ENCODE data around the gene DTX4.

The DTX4 gene

DNA sequence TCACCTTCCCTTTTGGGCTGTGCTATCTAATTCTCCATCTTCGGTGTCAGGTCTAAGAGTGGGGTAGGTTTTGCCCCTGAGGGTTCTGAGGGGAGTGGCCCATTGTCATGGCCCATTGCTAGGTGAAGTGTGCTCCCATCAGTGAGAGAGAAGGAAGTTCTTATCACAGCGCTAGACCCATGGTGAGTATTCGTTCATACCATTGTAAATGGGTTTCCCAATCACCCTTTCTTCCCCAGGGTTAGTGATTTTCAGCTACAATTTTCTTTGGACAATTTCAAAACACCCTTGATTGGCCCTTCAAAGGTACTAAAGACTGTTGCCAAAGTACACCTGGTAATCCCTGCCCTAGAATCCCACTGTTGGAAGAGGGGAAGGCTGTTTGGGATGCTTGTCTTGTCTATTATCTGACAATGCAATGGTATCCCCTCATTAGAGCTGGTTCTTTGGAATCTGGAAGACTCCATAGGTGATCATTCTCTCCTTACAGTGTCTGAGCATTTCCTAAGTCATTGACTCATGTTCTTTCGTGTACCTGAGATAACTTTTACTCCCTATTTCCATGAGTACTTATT lies 20.6 kb downstream of the DTX4 start:
- DNase-seq (ENCODE audit: low read depth, low spot score): no peak

DNA sequence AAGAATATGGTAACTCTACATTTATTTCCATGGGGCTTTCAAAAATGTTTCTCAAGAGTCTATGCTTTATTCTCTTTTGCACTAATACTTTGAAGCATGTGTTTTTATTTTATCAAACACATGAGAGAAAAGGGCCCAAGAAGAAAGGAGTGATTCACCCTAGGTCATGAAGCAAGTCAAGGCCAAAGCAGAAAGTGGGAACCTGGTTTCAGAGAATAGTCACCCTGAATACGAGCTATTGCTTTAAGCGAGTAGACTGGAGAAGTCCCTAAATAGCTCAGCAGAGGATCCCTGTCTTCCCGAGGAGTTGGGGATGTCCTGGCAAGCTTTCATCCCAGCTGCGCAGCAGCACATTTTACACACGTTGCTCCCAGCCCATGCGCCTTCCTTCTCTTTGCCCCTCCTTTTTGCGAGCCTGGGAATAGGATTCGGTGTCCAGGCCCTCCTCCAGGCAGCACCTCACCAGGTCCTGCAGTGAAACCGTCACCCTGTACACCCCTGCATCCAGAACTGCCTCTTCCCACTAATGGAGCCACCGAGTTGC lies 21.7 kb downstream of the DTX4 start:
- DNase-seq (ENCODE audit: low read depth, low spot score): no peak

DNA sequence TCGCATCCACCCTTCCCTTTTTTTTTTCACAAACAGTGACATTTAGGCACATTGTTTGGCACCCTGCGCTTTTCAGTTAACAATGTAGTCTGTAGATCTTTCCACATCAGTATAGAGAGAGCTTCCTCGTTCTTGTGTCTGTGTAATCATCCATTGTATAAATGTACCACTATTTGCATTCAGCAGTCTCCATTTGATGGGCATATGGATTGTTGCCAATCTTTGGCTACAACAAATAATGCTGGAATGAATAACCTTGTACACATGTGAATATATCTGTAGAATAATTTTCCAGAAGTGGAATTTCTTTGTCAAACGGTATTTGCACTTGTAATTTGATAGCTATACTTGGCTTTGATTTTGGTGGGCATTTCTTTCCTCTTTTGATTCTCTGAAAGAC lies 23.7 kb downstream of the DTX4 start:
- DNase-seq (ENCODE audit: low read depth, low spot score): no peak

DNA sequence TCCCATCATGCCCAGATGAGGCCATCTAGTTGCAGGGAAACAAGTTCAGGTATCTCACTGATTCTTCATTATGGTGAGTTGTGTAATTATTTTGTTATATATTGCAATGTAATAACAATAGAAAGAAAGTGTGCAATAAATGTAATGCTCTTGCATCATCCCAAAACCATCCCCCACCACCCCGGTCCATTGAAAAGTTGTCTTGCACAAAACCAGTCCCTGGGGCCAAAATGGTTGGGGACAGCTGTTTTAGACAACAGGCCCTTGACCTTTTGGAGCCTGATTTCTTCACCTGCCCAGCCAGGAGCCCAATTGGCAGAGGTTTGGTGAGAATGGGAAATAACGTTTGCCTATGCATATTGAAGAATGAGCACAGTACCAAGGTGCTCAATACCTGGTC lies 24.8 kb downstream of the DTX4 start:
- DNase-seq (ENCODE audit: low read depth, low spot score): no peak

DNA sequence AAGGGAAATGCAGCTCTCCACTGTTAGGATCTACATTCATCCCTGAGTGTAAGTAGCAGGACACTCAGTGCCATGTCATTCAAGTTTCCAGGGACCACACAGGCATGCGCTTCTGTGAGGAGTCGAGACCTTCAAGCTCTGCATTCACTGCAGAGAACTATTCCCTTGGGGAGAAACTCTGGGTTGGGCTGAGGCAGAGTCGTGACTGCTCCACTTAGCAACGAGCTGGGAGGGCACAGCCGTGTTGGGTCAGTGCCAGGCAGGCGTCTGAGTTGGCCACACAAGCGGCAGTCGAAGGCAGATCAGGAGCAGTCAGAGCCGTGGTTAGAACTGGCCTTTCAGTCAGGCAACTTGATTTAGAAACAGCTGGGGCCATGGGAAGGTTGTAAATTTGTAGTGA lies 26.1 kb downstream of the DTX4 start:
- DNase-seq (ENCODE audit: low read depth, low spot score): no peak

DNA sequence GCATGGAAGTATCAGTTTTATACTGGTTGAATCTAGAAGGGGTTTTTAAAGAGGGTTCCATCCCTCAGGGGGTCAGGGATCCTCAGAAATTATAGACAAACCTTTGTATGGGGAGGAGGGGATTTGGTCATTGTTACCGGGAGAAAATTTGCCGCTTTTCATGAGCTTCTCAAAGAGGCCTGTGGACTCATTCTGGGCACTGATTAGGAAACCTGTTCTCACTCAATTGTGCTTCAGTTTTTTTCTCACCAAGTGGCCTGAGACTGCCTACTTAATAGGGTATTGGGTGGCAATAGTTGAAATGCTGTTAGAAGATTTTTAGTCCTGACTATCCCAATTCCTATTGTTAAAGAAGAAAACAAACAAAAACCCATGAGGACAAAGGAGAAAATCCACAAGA lies 26.8 kb downstream of the DTX4 start:
- no peak for DNase-seq (ENCODE audit: low read depth, low spot score)

DNA sequence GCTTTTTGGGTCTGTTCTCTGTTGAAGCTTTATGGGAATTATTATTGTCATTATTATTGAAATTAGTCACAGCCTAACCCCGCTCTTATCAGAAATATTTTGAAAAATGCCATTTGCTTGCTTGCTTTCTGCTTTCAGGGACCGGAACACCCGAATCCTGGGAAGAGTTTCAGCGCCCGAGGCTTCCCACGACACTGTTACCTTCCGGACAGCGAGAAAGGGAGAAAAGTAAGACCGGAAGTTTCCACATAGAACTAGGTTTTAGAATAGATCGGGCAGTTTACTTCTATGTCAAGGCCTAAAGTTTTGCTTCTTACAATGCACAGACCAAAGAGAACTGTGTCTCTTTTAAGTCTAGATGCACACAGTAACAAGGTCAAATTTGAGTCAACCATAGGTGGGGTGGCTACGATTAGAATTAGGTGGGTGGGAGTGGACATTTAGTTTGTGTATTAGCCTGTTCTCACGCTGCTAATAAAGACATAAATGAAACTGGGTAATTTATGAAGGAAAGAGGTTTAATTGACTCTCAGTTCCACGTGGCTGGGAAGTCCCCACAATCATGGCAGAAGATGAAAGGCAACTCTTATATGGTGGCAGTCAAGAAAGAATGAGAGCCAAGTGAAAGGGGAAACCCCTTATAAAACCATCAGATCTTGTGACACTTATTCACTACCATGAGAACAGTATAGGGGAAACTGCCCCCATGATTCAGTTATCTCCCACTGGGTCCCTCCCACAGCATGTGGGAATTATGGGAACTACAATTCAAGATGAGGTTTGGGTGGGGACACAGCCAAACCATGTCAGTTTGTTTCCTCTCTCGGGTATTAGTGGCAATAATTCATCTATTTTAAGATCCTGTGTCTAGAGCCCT lies 27.9 kb downstream of the DTX4 start:
- DNase-seq (ENCODE audit: low read depth, low spot score): no peak

DNA sequence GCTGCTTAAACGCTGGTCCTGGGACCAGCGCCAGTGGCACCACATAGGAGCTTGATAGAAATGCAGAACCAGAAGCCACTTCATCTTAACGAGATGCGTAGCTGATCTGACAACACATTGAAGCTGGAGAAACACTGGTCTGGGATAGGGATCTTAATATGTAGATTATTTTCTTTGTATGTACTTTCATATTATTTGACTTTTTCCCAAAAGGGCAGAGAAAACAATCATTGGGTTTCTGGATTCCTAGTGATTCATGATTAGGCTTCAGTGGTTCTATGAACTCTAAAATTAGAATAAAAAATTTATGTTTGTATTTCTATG lies 28.5 kb downstream of the DTX4 start:
- no peak for DNase-seq (ENCODE audit: low read depth, low spot score)

DNA sequence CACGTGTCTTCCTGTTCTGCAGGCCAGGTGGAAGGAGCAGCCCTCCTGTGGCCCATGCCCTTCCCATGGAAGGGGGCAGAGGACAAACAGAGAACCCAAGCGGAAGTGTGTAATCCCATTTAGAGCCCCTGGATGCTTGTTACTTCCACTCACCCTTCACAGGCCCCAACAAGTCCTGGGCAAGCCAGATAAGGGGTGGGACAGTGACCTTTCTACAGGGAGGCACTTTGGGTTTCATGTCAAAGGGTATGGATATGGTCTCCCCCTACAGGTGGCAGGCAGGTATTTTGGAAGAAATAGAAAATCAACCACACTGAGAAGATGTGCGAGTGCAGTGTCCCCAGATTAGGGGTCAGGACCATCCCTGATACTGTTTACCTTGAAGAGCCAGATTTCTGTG lies 29.4 kb downstream of the DTX4 start:
- no peak for DNase-seq (ENCODE audit: low read depth, low spot score)

DNA sequence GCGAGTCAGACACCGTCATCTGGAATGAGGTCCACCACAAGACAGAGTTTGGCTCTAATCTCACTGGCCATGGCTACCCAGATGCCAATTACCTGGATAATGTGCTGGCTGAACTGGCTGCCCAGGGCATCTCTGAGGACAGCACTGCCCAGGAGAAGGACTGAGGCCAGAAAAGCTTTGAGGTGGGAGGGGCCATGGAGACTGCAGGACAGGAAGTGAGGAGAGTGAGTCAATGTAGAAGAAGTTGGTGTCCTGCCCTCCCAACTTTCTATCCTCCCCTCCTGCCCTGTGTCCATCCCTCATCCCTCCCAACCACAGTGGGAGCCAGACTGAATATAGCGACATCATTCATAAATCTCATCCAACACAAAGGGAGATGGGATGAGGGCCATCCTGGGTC lies 32.8 kb downstream of the DTX4 start:
- DNase-seq (ENCODE audit: low read depth, low spot score): no peak

DNA sequence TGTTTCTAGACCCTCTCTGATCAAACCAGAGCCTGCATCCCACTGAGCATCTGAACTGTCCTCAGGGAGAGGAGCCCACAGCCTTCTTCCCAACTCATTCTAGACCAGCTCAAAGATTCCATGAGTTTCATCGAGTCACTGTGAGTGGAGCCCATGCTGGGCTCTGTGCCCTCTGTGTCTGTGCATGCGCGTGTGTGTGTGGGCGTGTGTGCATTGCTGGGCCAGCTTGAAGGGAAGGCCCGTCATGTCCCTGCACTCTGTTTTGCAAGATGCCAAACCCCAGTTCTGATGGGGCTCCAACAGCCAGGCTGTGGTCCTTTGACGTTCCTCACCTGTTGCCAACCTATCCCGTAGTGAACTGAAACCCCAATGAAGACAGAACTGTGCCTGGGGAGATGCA lies 33.7 kb downstream of the DTX4 start:
- DNase-seq (ENCODE audit: low read depth, low spot score): no peak

DNA sequence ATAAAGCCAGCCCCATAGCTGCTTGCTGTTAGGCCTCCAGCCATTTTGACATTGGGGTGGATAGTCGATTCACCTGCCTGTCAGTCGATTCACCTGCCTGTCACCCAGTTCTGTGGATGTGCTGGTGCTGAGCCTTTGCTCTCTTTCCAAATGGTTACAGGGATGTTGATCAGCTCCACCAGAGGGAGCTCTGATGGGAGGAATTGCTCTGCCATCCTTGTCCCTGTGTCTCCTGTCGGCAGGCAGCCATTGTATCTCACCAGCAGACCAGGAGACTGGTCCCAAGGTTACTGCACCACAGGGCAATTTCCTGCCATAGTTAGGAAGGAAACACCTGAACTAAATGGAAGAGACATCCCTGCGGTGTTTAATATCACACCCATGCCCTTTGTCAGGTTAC lies 34.7 kb downstream of the DTX4 start:
- no peak for DNase-seq (ENCODE audit: low read depth, low spot score)

DNA sequence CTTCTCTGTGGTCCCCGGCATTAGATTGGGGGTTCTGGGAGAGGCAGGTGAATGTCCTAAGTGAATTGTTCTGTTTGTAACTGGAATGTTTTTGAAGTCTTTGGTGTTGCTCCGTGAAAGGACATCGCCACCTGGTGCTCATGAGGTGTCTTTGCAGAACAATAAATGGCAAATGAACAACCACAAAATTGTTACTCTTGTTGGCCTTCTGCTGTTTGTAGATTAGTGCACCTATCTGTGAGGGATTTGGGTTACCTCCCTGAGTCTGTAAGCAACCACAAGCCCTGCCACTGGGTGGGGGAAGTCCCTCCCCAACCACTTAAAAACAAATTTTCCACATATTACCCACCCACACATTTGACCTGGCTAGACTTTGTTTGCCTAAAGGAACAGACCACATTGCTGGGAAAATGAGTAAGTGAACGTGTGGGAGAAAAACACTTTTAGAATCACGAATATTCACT lies 36.1 kb downstream of the DTX4 start:
- peak; percentile 17 for DNase-seq (ENCODE audit: low read depth, low spot score)

DNA sequence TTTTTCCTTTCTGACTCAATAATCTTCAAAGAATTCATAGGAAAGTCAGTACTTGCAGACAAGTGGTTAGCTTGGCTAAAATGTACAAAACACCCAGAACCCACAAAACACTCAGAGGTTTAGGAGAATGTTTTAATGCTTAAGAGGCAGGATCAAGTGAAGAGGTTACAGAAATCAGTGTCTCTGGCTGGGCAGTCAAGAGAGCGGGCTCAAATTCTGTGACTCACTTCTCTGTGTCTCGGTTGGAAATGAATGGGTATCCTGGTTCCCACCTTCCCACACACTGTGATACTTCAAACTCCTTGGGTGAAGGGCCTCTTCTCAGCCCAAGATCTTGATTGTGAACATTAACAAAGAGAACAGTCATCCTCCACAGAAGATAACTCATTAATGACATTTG lies 37.0 kb downstream of the DTX4 start:
- no peak for DNase-seq (ENCODE audit: low read depth, low spot score)

DNA sequence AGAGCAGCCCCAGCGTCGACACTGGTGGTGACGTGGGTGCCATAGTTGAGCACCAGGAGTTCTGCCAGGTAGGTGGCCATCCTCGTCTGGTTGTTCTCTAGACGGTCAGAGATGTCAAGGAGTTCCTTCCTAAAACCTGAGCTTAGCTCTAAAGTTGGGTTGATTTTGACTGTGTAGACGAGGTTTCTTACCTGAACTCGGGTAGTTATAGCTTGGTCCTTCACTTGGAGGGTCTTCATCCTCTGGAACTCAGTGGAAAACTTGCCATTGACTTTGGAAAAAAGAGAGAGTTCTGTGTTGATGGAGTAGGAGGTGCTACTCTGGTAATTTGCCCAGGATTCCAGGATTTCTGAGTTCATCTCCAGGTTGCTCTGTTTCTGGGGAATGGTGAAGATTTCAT lies 40.3 kb downstream of the DTX4 start:
- DNase-seq (ENCODE audit: low read depth, low spot score): no peak

DNA sequence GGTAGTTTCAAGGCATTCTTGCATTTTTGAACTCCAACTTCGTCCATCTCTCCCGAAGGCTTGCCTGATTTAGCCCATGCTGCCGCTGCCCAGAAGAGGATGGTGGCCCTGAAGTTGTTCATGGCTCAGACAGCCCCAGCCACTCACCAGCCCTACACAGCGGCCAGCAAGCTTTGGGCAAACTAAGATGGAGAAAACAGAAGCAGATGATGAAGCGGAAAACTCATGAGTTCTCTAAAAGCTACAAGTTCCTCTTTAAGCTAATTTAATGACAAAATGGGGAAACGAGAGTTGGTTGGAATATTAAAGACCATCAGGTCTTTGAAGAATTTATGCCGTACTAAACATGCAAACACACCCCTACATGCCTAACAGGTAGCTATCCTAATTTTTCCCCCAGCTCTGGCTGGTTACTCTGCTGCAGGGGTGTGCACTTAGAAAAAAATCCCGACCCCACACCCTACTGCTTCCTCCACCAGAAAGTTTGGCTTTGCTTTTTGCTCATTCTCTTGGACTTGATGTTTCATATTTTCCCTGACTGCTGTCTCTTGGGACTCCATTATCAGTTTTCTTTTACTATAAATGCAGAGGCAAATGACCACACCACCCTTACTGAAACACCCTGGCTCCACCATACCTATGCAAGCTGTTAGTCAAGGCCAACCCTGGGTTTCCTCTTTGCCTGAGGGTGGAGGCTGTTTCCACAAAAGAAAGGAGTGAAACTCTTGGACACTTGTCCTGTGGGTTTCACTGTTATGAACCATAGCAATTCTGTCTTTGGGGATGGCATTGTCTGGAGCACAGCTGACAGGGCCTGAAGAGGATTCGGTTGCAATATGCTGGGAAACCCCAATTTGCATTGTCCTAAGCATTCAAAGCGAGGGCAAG lies 41.1 kb downstream of the DTX4 start, which contains the start of gene MPEG1:
MPEG1 (minus strand) TSS at position 184 of the 888 bp plus-strand sequence; CDS start at position 122, 62 bp downstream.
- no peak for DNase-seq (ENCODE audit: low read depth, low spot score)

DNA sequence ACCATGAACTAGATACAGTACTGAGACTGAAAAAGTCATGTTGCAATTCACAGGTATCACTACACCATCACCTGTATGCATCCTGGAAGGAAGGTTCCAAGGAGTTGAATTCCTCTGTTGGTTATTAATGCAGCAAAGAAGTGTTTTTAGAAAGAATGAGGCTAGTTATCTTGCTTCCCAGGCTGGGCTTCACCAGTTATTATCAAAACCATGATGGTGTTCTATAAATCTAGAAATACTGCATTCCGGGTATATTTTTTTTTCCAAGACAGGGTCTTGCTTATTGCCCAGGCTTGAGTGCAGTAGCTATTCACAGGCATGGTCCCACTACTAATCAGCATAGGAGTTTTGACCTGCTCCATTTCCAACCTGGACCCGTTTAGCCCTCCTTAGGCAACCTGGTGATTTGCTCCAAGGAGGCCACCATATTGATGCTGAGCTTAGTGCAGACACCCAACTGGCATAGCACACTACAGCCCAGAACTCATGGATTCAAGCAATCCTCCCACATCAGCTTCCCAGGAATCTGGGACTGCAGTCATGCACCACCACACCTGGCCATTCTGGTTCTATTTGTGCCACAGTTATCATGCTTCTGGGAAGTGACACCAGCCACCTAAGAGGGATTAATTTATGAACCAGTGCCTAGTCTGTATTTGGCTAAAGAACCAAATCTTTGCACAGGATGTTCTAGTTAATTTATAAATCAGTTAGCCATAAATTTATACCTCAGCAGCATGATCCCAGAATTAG lies 42.4 kb downstream of the DTX4 start:
- DNase-seq (ENCODE audit: low read depth, low spot score): no peak

DNA sequence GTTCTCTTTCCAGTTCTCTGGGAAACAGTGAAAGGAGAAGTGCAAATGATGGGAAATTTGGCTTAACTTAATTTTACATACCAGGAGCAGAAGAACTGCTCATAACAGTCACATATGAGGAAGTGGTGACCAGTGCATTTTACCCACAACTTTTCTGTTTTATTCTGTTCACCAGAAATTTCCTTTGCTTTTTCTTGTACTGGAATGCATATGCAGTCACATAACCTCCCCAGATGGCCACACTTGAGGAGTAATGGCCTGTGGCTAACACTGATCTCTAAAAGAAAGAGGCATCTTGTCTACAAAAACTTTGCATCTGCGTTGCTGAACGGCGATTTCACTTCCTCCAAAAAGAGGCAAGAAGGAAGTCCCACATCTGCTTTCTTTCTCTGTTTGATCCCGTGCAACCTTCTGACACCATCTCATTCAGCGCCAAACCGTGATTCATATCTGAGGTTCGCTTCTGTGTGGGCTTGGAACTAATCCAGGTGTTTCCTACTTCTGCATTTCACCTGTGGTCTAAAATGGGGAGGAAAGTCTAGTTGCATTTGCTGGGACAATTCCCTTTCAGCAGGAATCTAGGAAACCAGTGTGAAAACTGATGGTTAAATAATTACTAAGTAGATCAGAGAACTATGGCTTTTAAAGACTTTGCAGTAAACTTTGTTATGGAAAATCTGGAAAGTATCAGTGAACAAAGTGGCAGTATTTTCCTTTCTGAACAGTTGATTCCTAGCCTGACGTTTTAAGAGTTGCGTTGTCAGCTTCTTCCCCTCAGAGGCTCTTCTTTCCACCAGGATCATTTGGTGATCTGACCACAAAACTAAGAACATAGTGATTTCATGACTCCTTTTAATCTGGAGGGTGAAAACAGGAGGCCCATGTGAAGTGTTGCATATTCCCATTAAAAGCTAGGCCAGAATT lies 45.0 kb downstream of the DTX4 start:
- DNase-seq (ENCODE audit: low read depth, low spot score): no peak

DNA sequence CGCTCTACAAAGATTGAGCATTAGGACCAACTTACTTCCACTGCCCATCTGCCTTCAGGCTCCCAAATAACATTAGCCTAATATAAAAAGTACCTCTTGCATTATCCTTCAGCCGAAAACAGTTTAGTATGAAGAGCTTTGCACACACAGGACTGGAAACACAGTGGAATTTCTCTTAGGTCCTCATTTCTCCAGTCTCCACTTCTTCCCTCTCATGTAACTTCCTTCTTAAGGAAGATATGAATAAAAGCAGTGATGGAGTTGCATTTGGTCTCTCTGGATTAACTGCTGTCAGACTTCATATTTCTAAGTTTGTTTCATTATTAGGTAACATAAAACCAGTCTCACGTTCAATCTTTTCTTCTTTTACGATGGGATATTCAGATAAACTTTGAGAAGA lies 46.4 kb downstream of the DTX4 start:
- DNase-seq (ENCODE audit: low read depth, low spot score): no peak

DNA sequence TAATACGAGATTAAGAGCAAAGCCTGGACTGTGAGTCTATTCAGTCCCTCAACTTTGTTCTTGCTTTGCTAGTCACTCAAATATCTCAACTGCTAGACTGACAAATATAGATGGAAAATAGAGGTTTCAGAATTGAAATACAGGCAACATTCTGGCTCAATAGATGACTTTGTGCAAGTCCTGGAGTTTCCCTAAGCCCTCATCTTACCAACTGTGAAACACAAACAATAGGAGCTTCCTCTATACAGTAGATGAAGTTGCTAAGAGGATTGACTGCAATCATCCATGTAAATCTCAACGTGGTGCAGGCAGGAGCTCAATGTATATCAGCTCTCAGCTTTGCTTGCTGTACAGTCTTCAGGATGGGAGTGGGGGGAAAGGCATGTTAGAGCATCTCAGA lies 47.0 kb downstream of the DTX4 start:
- DNase-seq (ENCODE audit: low read depth, low spot score): no peak
